HG03354 (cell line): Measurements from ENCODE around the gene IGFLR1.

Experiments used
- ATAC-seq: cut with Tn5 transposase; IDR thresholded peaks from one replicate; pipeline ENCODE4 v1.9.1; 2021; ENCODE audit warnings: mild to moderate bottlenecking; ENCODE audit not compliant: unreplicated experiment, poor library complexity, severe bottlenecking

Gene IGFLR1

DNA sequence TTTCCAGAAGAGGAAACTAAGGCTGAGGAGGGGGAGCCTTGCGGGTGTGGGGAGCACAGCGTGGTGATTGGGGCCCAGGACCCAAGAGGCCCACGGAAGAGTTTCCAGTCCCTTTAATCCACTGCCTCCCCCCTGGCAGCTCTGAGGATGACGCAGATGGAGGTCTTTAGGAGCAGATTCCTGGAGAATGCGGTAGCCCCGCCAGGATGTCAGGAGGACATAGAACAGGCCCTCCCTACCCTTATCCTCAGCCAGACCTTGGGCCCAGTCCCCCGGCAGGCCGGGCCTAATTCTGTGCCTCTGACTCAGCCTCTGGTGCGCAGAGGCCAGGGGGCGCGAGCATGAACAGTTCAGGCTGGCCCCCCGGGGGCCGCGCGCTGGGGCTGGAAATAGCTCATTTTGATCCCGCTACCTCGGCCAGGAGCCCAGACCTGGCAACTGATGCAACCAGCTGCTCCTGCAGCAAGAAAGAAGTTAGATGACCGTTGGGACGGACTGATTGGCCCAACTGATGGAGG lies 15.0 kb upstream of the IGFLR1 start:
- ATAC-seq: peak; percentile 5

DNA sequence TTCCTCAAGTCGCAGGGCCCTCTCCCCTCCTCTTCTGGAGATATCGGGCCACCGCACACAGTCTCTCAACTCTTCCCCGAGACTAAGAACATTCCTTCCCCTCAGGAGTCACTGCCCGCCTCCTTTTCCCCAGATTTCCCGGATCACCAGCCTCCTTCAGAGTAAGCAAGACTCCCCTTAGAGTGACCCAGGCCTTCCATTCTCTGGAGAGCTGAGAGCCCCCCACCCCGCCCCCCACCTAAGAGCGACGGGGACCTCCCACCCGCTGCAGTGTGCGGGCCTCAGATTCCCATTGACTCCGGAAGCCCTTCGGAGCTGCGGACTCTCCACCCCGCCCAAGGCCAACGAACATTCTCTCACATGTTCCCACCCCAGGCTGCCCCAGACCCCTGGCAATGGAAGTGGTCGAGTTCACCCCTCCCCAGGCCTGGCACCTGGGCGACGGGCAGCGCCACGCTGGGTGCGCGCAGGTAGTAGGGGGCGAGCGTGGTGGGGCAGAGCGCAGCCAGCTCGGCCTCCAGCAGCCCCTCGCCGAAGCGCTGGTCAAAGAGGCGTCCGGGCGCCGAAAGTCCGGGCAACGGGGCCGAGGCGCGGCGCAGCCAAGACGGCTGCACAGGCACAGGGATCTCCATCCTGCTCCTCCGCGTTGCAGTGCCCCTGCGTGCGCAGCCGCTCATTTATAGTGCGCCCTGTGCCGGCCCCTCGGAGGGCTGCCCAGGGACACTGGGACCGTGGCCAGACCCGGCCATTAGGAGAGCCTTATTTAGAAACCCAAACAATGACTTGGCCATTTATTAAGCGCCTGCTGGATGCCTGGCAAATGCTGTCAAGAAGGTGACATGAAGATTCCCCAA lies 14.4 kb upstream of the IGFLR1 start, which contains the start of gene HSPB6:
Gene HSPB6, minus strand, starts transcription at position 653 of the 854 bp plus-strand sequence. Its CDS starts 21 bp downstream, at position 632.
- ATAC-seq: no peak

DNA sequence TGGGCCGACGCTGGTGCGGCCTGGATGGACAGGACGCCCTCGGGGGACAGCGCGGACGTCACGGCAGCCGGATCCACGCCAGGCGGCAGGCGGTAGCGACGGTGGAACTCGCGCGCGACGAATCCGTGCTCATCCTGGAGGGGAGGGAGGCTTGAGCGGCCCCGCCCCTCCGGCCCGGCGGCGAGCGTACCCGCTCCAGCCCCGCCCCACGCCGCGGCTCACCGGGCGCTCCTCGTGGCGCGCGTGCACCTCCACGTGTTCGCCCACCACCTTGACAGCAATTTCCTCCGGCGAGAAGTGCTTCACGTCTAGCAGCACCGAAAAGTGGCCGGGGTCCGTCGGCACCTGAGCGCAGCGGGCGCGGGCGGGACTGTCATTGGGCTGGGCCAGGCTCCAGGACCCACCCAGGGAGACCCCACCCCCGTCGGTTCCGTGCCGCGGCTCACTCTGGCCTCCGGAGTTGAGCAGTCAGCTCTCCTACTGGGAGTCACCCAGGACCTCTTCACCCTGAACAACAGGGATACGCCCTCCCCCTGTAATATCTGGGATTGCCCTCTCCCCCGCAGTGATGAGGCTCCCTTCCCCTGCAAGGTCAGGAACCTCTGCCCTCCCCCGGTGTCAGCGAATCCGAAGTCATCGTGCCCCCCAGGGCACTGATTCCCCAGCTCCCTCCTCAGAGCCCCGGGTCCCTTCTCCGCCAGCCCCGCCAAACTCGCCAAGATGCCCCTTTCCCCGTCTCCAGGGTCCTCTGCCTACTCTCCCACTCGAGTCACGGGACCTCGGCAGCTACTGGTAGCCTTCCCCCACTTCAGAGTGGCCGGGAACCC lies 13.5 kb upstream of the IGFLR1 start:
- ATAC-seq: no peak

DNA sequence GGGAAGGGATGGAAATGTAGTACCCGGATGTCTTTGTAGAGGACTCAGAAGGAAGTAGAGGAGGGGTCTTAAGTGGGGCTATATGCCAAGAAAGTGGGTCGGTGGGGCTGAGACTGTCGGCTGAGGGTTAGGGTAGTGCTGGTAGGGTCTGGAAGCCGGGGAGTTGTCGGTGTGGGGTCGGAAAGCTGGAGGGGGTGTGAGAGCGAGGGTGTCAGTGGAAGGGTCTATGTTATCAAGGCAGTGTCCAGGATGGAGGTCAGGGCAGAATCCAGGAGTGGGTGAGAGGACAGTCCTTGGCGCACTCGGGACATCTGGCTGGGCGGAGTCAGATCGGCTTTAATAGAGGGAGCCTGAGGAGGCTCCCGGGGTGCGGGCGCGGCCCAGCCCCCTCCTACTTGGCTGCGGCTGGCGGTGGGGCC lies 12.9 kb upstream of the IGFLR1 start:
- ATAC-seq: no peak

DNA sequence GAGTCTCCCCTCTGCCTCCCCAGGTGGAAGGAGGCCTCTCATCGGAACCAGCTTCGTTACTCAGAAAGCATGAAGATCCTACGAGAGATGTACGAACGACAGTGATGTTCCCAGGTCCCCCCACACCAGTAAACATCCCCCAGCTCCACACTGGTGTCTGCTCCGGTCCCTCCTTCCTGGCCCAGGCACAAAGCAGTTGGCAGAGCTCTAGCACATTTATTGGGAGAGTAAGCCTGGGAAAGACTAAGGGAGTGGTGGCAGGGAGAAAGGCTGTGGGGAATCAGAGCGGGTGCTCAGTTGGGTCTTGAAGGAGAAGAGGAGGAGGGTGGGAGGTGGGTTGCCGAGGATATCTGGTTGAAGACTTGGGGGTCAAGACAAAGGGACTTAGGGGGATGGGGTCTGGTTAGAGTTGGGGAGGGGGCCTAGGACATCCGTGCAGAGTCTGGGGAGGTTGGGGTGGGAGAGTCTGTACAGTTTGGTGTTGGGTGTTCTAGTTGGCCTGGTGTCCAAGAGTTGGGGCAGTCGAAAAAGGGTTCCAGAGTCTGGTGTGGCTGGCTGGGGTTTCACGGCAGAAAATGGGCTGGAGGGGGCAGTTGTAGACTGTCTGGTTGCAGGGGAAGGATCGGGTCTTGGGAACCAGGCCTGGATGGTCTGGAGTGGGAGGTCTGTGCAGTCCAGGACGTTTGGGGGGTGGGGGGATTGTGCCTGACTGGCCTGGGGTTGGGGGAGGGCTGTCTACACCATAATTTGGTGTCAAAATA lies 12.3 kb upstream of the IGFLR1 start:
- ATAC-seq: no peak

DNA sequence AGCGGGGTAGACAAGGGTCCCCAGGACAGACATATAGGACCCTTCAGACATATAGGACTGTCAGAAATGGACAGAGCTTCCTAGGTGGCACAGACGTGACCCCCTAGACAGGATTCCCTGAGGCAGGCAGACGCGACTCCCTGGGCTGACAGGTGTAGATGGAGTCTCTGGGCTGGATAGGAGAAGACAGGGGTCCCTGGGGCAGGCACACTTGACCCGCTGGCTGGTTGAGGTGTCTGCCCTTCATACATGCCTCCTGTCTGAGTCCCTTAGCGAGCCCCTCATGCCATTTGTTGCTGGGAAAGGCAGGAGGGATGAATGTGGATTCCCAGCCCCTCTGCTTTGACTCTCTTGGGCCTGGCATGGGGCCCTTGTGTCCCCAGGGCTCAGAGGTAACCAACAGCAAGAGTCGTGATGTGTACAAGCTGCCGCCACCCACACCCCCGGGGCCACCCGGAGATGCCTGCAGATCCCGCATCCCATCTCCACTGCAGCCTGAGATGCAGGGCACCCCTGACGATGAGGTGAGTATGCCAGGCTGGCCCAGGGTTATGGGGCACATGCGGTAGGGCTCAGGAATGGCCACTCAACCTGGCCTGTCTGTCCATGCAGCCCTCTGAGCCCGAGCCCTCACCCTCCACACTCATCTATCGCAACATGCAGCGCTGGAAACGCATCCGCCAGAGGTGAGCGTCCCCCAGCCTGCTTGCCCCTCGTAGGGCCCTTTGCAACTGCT lies 11.6 kb upstream of the IGFLR1 start:
- ATAC-seq: no peak

DNA sequence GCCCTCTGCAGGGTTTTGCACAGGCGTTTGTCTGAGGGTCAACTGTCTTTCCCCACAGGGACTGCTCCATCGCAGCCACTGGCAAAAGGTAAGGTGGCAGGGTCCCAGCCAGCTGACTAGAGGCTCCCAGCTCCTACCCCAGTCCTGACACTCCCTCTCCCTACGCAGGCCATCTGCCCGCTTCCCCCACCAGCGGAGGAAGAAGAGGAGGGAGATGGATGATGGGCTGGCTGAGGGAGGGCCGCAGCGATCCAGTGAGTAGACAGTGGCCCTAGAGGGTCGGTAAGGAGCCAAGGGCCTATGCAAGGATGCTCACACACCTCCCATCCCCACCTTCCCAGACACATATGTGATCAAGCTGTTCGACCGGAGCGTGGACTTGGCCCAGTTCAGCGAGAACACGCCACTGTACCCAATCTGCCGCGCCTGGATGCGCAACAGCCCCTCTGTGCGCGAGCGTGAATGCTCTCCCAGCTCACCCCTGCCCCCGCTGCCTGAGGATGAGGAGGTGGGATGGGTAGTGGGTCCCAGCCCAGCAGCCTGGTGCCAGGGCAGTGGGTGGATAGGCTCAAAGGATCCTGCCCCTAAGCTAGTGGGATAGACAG lies 10.6 kb upstream of the IGFLR1 start:
- no peak for ATAC-seq

DNA sequence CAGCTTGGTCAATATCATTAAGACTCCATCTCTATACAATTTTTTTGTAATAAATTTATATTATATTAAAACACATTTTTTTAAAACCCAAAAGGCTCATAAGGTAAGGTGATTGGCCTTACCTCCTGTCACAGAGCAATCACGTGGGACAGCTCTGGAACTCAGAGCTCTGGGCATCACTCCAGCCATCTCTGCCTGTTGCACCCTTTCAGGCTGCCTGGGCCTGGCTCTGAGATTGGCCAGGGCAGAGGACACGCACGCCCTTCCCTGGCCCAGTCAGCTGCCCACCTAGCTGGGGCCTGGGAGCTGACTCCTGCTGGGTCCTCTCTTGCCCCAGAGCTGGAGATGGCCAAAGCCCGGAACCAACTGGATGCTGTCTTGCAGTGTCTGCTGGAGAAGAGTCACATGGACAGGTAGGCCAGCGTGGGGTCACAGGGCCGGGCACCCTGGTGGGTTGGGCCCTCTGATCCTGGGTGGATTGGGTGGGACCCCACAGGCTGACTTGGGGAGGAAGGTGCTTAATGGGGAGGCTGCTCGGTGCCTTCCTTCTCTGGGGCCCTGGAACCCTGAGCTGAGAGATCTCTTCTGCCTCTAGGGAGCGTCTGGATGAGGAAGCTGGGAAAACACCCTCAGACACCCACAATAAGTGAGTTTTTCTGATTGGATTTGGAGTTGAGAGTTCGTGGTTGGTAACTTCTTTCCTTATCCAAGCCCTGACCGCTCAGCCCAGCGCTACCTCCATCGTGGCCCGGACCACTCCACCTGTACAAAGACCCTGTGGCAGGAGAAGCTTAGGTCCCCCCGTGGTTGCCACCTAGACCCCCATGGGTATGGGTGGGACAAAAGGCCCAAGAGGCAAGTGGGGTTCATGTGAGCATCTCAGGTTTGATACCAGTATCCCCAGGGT lies 9.8 kb upstream of the IGFLR1 start:
- ATAC-seq: no peak

DNA sequence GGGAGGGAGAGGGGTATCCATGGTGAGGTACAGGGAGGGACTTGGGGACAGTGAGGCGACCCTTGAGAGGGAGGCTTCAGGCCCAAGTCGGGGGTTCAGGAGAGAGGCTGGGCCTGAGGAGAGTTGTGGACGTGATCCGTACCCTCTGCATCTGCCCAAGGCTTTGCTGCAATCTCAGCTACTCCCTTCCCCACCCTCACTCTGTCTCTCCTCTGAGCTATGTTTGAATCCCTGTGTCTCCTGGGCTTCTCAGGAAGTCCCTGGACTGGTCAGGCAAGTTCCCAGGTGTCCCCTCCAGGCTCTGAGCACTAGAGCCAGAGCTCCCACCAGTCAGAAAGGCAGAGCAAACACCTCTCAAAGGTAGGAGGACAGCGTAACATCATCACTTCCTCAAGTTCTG lies 7.9 kb upstream of the IGFLR1 start:
- ATAC-seq: no peak

DNA sequence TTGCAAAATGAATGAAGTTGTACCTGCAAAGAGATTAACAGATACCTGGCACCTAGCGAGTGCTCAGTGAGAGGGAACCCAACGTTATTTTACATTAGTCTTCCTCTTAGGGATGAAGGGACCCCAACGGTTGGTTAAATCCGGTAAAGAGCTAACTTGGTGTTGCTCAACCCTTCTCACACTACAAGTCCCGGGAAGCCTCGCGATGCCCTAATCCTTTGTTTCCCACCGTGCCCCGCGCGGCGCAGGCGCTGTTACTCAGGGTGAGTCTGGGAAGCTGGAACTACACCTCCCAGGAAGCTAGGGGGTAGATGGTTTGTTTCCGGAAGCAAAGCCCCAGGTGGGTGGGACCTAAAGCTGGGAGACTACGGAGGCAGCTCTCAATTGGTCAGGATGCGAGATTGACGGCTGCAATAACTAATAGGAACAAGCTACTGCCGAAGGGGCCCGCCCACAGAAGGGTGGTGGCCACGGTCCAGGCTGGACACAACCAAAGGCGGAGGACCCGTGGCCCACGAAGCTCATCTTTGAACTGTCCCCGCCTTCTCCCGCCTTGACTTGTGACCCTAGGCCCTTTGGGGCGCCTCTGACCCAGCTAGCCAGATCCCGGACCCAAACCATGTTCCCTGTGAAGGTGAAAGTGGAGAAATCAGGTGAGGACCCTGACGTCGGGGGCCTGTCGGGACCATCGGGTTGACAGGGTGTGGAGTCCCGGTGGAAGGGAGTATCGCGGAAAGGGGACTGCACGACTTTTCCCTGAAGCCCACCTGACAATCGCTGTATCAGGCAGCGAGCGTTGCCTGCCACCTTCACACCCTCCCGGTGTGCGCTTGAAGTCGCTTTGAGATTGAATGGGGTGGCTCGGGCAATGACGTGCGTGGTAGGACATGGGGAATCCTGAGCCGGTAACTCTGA lies 6.1 kb upstream of the IGFLR1 start, which contains the start of gene LIN37:
Gene LIN37, plus strand, starts transcription at position 471 of the 915 bp plus-strand sequence. Its CDS starts 149 bp downstream, at position 620.
- peak; percentile 70 for ATAC-seq

DNA sequence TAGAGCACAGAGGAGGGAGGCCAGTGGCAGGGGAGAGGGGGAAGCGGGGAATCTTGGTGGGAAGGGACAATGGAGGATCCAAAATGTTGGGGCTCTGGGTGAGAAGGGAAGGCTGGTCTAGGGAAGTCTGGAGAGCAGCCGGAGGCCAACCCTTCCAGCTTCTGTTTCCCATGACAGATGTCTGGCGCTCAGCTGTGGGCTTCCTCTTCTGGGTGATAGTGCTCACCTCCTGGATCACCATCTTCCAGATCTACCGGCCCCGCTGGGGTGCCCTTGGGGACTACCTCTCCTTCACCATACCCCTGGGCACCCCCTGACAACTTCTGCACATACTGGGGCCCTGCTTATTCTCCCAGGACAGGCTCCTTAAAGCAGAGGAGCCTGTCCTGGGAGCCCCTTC lies 4.3 kb upstream of the IGFLR1 start:
- no peak for ATAC-seq

DNA sequence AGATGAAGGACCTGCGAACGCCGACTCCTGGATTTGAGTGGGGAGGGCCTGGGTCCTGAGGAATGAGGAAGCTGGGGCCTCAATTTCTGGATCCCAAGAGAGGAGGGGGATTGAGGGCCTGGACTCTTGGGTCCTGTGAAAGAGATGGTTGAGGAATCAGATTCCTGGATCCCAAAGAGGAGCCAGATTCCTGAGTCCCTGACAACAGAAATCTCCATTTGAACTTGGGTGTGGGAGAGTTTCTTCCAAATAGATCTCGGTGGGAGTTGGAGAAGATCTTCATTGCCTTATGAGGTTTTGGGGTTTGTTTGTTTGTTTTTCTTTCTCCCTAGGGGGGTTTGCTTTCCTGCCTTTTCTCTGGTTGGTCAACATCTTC lies 3.8 kb upstream of the IGFLR1 start:
- ATAC-seq: no peak

DNA sequence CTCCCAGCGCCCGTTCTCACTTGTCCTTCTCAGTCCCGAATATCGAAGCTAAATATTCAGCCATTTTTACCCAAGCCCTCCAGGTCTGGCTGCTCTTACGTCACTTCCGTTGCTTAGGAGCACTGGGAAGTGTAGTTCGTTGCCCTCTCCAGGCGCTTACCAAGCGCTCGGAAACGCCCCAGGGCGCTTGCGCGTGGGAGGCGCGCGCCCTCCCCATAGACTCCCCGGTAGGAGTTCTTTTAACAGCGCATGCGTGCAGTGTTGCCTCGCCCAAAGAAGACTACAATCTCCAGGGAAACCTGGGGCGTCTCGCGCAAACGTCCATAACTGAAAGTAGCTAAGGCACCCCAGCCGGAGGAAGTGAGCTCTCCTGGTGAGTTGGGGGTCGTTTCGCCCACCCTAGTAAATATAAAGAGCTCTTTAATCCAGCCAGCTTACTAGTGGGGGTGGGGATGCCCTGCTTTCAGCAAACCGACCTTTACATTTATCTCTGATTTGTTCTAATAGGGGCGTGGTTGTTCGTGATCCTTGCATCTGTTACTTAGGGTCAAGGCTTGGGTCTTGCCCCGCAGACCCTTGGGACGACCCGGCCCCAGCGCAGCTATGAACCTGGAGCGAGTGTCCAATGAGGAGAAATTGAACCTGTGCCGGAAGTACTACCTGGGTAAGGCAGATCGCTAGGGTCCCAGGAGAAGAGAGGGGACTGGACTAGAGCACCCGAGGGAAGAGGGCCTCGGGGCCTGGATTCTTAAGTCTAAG lies 3.3 kb upstream of the IGFLR1 start, which contains the start of the genes PSENEN and U2AF1L4:
Gene PSENEN, plus strand, starts transcription at position 324 of the 759 bp plus-strand sequence. Its CDS starts 280 bp downstream, at position 604.
Gene U2AF1L4, minus strand, starts transcription at position 91 of the 759 bp plus-strand sequence. Its CDS starts 27 bp downstream, at position 64.
- ATAC-seq: peak; percentile 52

DNA sequence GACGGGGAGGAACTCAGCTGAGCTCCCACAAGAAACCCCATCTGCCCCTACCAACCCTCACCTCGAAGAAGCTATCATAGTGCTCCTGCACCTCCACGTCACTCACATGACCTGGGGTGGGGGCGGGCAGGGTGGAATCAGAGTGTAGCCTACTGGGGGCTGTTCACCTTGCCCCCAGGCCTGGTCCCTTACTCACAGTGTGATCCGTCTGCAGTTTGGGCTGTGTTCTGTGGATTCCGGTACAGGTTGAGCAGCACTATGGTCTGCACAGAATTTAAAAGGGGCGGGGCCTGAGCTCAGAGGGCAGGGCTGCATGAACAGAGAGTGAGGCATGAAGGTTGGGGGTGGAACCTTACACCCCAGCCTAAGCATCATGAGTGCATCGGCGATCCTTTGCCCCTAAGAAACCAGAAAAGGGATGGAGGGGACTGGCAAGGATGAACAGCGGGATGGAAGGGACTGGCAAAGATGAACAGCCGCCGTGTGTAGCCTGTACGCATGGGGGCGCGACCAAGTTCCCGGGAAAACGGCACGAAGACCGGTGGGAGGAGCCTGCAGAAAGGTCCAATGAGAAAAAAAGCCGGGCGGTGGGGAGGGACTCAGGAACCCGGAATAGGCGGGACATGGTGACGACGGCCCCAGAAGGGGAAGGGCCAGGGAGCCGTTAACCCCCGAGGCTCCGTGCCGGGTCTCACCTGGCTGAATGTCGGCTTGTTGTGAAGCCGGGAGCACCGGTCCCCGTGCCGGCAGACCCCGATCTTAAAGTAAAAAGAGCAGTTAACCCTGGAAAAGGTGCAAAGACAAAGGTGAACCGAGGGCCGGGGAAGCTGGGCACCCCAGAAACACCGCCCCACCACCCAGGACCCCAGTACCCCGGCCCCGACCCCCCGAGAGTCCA lies 2.4 kb upstream of the IGFLR1 start:
- ATAC-seq: peak; percentile 40
